GM12878 (cell line): ENCODE measurements around the gene TAB2. TPM values are rescaled to one million over a fixed set of nuclear protein-coding genes. Genes with fewer than 3 reads are reported as not detected.

ENCODE experiments used
- ATAC-seq: fragments of 200-7000 bp; cut with Tn5 transposase; 3 replicates; pipeline ENCODE4 v1.9.1; 2020; ENCODE audit warnings: mild to moderate bottlenecking, moderate library complexity
- BruUV-seq: library from RNA; stranded (reverse); fragments of 400-500 nt; replicated peaks from 2 replicates; lab custom pipeline; 2021; lab: Mats Ljungman, UMichigan
- CTCF ChIA-PET: fragments of 300-600 bp; sonication (Branson Sonifier 250); formaldehyde crosslinking; extraction: SDS; loops from one replicate; lab custom pipeline; 2021; ENCODE audit warnings: inconsistent platforms; lab: Yijun Ruan, JAX
- POLR2A ChIA-PET: fragments of 350-600 bp; formaldehyde crosslinking; extraction: SDS; loops from one replicate; lab custom pipeline; 2021; ENCODE audit warnings: inconsistent platforms; lab: Charles Lee
- RAD21 ChIA-PET: fragments of 300-600 bp; sonication (Branson Sonifier 250); formaldehyde crosslinking; loops from one replicate; lab custom pipeline; 2023; ENCODE audit warnings: antibody characterized with exemption; ENCODE audit not compliant: unreplicated experiment; lab: Charles Lee
- SMC1A ChIA-PET: fragments of 300-600 bp; sonication (Branson Sonifier 250); formaldehyde crosslinking; loops from one replicate; lab custom pipeline; 2023; ENCODE audit not compliant: unreplicated experiment, uncharacterized antibody; lab: Charles Lee
- DNase-seq: peaks from one replicate; pipeline ENCODE4 v3.0.0-alpha.2; 2011; ENCODE audit warnings: low read depth, low spot score
- FAIRE-seq: peaks from 3 replicates; lab custom pipeline; 2011; peaks lifted over from hg19 to GRCh38; lab: Jason Lieb, UNC
- H2AFZ ChIP-seq: 2 replicates; pipeline ENCODE4 v1.6.0; 2011; ENCODE audit warnings: low read depth, low read length, control low read depth; ENCODE audit not compliant: control insufficient read depth
- H3K27ac ChIP-seq: 2 replicates; pipeline ENCODE4 v1.5.1; 2011; ENCODE audit warnings: control low read depth; ENCODE audit not compliant: control insufficient read depth, insufficient read depth
- H3K27me3 ChIP-seq, 2 experiments: replicated peaks in 1 of 2; 2 replicates each; pipeline versions ENCODE4 v1.6.0 to v1.6.1; 2011; ENCODE audit warnings: low read length in 1 of 2; ENCODE audit not compliant: control insufficient read depth in 2 of 2, insufficient read depth in 2 of 2
- H3K36me3 ChIP-seq, 2 experiments: 2 replicates each; pipeline ENCODE4 v1.5.1; 2011; ENCODE audit warnings: low read length in 1 of 2; ENCODE audit not compliant: control insufficient read depth in 2 of 2, insufficient read depth in 2 of 2
- H3K4me1 ChIP-seq: 2 replicates; pipeline ENCODE4 v1.6.1; 2011; ENCODE audit warnings: mild to moderate bottlenecking, low read length, moderate library complexity, mixed read lengths; ENCODE audit not compliant: control insufficient read depth, insufficient read depth
- H3K4me2 ChIP-seq: 2 replicates; pipeline ENCODE4 v1.6.0; 2011; ENCODE audit warnings: control low read depth; ENCODE audit not compliant: control insufficient read depth, insufficient read depth
- H3K4me3 ChIP-seq: fragments of 200-600 bp; sonication (generic); 2 replicates; pipeline ENCODE4 v1.5.1; 2016
- H3K79me2 ChIP-seq: 2 replicates; pipeline ENCODE4 v1.6.0; 2011; ENCODE audit warnings: low read length; ENCODE audit not compliant: control insufficient read depth, insufficient read depth
- H3K9ac ChIP-seq: 2 replicates; pipeline ENCODE4 v1.8.0; 2011; ENCODE audit warnings: low read length, control low read depth, mixed read lengths; ENCODE audit not compliant: control insufficient read depth, insufficient read depth
- H3K9me3 ChIP-seq: replicated peaks from 3 replicates; pipeline ENCODE4 v1.5.1; 2011; ENCODE audit warnings: mild to moderate bottlenecking, low read length; ENCODE audit not compliant: control insufficient read depth, insufficient read depth
- H4K20me1 ChIP-seq: 2 replicates; pipeline ENCODE4 v1.6.0; 2011; ENCODE audit not compliant: control insufficient read depth, insufficient read depth
- ATF7 ChIP-seq: fragments of 450-650 bp; IDR thresholded peaks from 2 replicates; pipeline ENCODE4 v1.6.1; 2016; ENCODE audit warnings: low read depth, mild to moderate bottlenecking
- CREB1 ChIP-seq: IDR thresholded peaks from 2 replicates; pipeline ENCODE4 v1.6.1; 2012; ENCODE audit warnings: low read depth, mild to moderate bottlenecking, inconsistent platforms
- E4F1 ChIP-seq: fragments of 450-650 bp; IDR thresholded peaks from 2 replicates; pipeline ENCODE4 v1.6.1; 2018; ENCODE audit warnings: borderline replicate concordance, mild to moderate bottlenecking; ENCODE audit not compliant: partially characterized antibody
- FOS ChIP-seq: IDR thresholded peaks from 3 replicates; pipeline ENCODE4 v1.6.1; 2011; ENCODE audit warnings: borderline replicate concordance; ENCODE audit not compliant: insufficient read length; ENCODE audit errors: extremely low read depth
- HDGF ChIP-seq: fragments of 450-650 bp; IDR thresholded peaks from 2 replicates; pipeline ENCODE4 v1.6.1; 2016; ENCODE audit warnings: antibody characterized with exemption
- POLR2AphosphoS5 ChIP-seq: IDR thresholded peaks from 2 replicates; pipeline ENCODE4 v1.6.1; 2011; ENCODE audit warnings: mild to moderate bottlenecking, low read length, inconsistent platforms
- RB1 ChIP-seq: fragments of 450-650 bp; formaldehyde crosslinking; IDR thresholded peaks from 2 replicates; pipeline ENCODE4 v1.6.1; 2017; ENCODE audit warnings: mild to moderate bottlenecking, borderline replicate concordance
- RUNX3 ChIP-seq: IDR thresholded peaks from 2 replicates; pipeline ENCODE4 v1.6.1; 2012; ENCODE audit warnings: low read length, inconsistent platforms
- SP1 ChIP-seq: IDR thresholded peaks from one replicate; pipeline ENCODE4 v1.6.1; 2011; ENCODE audit warnings: low read depth, low read length
- SUZ12 ChIP-seq: fragments of 200-600 bp; sonication (generic); IDR thresholded peaks from one replicate; pipeline ENCODE4 v1.6.1; 2018; ENCODE audit warnings: antibody characterized with exemption, mild to moderate bottlenecking; ENCODE audit not compliant: unreplicated experiment
- WGBS: methylation state at CpG from one replicate; pipeline ENCODE4 v1.1.6; 2016; ENCODE audit warnings: low lambda C conversion rate; ENCODE audit not compliant: insufficient replicate concordance, insufficient coverage; ENCODE audit errors: missing lambda C conversion rate; 5-methylcytosine and 5-hydroxymethylcytosine counted together
- in situ Hi-C: fragments of 300-500 bp; cut with MboI; formaldehyde crosslinking; loops from 9 replicates; pipeline ENCODE4 v1.14.3; 2018; ENCODE audit warnings: mixed read lengths
- intact Hi-C: fragments of 100-400 bp; cut with micrococcal nuclease; formaldehyde crosslinking; loops from one replicate; pipeline ENCODE4 v1.14.2; 2022; ENCODE audit not compliant: unreplicated experiment
- polyA plus RNA-seq, 11 experiments: library from polyadenylated mRNA; depleted of rRNA in 4 of 11; unstranded in 6 of 11; stranded (reverse) in 5 of 11; fragments of >200 nt; fragmentation: Nextera tagmentation in 4 of 11; fragmentation: Illumina TruSeq in 1 of 11; extraction: Ambion mirVana in 4 of 11; extraction: Trizol in 1 of 11; gene quantifications; 1 replicate in 1 of 11; 2 replicates in 10 of 11; pipeline versions ENCODE4 v1.2.1 to v1.2.3, GENCODE V29; 2011 to 2016; ENCODE audit warnings: inconsistent platforms in 2 of 11, missing spikeins in 2 of 11, low read depth in 1 of 11
- total RNA-seq, 4 experiments: library from RNA; depleted of rRNA in 3 of 4; stranded (reverse); fragments of >200 nt in 3 of 4; fragmentation: Illumina TruSeq in 1 of 4; extraction: Trizol in 1 of 4; gene quantifications; 2 replicates each; pipeline versions ENCODE4 v1.2.1 to v1.2.3, GENCODE V29; 2013 to 2021
- TF ChIP-seq, protein P1 (sequence below): fragments of 450-650 bp; IDR thresholded peaks from 2 replicates; pipeline ENCODE4 v1.6.1; 2017; ENCODE audit warnings: mild to moderate bottlenecking, moderate library complexity
- TF ChIP-seq, protein P2 (sequence below): fragments of 450-650 bp; IDR thresholded peaks from 2 replicates; pipeline ENCODE4 v1.6.1; 2017; ENCODE audit warnings: antibody characterized with exemption, mild to moderate bottlenecking, moderate library complexity

The TAB2 gene
- total and polyA plus RNA-seq, 10 of the 15 experiments (the other 5 are each of a cell fraction or from before 2014, with no cell fraction given) = 8.9 to 66.3 (median 23.0) TPM

DNA sequence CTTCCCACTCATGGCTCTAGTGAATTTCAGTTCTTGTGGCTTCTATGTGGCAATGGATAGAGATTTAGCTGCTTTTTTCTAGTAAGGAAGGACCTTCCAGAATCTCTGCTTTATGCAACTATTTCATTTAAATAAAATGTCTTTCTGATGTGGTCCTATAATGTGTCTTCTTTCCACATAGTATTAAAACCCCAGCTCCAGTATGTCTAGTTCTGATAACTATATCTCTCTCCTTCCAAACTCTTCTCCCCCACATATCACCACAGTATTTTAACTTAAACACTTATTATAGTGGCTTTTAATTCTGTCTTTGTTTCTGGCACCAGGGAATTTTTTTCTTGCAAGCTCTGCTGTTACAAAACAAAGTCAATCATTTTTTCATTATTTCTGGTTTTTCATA, 41.9 kb downstream of the TAB2 start (continued):
- TF ChIP-seq, protein P1, sequence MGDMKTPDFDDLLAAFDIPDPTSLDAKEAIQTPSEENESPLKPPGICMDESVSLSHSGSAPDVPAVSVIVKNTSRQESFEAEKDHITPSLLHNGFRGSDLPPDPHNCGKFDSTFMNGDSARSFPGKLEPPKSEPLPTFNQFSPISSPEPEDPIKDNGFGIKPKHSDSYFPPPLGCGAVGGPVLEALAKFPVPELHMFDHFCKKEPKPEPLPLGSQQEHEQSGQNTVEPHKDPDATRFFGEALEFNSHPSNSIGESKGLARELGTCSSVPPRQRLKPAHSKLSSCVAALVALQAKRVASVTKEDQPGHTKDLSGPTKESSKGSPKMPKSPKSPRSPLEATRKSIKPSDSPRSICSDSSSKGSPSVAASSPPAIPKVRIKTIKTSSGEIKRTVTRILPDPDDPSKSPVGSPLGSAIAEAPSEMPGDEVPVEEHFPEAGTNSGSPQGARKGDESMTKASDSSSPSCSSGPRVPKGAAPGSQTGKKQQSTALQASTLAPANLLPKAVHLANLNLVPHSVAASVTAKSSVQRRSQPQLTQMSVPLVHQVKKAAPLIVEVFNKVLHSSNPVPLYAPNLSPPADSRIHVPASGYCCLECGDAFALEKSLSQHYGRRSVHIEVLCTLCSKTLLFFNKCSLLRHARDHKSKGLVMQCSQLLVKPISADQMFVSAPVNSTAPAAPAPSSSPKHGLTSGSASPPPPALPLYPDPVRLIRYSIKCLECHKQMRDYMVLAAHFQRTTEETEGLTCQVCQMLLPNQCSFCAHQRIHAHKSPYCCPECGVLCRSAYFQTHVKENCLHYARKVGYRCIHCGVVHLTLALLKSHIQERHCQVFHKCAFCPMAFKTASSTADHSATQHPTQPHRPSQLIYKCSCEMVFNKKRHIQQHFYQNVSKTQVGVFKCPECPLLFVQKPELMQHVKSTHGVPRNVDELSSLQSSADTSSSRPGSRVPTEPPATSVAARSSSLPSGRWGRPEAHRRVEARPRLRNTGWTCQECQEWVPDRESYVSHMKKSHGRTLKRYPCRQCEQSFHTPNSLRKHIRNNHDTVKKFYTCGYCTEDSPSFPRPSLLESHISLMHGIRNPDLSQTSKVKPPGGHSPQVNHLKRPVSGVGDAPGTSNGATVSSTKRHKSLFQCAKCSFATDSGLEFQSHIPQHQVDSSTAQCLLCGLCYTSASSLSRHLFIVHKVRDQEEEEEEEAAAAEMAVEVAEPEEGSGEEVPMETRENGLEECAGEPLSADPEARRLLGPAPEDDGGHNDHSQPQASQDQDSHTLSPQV = no peak
- TF ChIP-seq POLR2AphosphoS5 = no peak

DNA sequence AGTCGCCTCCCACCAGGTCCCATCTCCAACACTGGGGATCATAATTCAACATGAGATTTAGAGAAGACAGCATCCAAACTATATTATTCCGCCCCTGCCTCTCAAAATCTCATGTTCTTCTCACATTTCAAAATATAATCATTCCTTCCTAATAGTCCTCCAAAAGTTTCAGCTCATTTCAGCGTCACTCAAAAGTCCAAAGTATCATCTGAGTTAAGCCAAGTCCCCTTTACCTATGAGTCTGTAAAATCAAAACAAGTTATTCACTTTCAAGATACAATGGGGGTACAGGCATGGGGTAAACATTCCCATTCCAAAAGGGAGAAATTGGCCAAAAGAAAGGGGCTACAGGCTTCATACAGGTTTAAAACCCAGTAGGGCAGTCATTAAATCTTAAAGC, 43.0 kb downstream of the TAB2 start:
- Histone ChIP-seq H4K20me1 (no peaks in the 10 kb centered on the region), H3K36me3 (peaks cover 1 to 7% of the 10 kb centered on the region in 2 experiments; a peak in 3 of 4 replicates), H3K9ac (no peak overlapping the region), H3K27me3 (no peaks in the 10 kb centered on the region), H3K79me2 (peaks cover 87% of the 10 kb centered on the region), H3K4me1 (no peaks in the 10 kb centered on the region), H3K4me2 (no peak overlapping the region), H2AFZ (no peak overlapping the region), H3K9me3 (no peaks in the 10 kb centered on the region; the same call in 2 of the 3 replicates), H3K27ac (no peak overlapping the region), H3K4me3 (no peak overlapping the region)
- in situ Hi-C loops (no loop called here), intact Hi-C loops (no loop called here)
- SMC1A ChIA-PET = interaction anchor here (1.0 to 2.2 kb wide), 7 partner anchors 8 to 176 kb away, joined by 3 to 11 read pairs (median 3); no protein-coding TSS in a partner anchor
- WGBS = 99% methylated on average over 3 of the region's 3 CpGs
- DNase-seq (no peak), FAIRE-seq (no peak), ATAC-seq (no peak)
- no TSS peak for BruUV-seq
- no peak for TF ChIP-seq ATF7
- no peak for TF ChIP-seq RUNX3
- TF ChIP-seq, protein P2, sequence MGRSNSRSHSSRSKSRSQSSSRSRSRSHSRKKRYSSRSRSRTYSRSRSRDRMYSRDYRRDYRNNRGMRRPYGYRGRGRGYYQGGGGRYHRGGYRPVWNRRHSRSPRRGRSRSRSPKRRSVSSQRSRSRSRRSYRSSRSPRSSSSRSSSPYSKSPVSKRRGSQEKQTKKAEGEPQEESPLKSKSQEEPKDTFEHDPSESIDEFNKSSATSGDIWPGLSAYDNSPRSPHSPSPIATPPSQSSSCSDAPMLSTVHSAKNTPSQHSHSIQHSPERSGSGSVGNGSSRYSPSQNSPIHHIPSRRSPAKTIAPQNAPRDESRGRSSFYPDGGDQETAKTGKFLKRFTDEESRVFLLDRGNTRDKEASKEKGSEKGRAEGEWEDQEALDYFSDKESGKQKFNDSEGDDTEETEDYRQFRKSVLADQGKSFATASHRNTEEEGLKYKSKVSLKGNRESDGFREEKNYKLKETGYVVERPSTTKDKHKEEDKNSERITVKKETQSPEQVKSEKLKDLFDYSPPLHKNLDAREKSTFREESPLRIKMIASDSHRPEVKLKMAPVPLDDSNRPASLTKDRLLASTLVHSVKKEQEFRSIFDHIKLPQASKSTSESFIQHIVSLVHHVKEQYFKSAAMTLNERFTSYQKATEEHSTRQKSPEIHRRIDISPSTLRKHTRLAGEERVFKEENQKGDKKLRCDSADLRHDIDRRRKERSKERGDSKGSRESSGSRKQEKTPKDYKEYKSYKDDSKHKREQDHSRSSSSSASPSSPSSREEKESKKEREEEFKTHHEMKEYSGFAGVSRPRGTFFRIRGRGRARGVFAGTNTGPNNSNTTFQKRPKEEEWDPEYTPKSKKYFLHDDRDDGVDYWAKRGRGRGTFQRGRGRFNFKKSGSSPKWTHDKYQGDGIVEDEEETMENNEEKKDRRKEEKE = no peak
- TF ChIP-seq SUZ12 = no peak
- no peak for TF ChIP-seq FOS
- TF ChIP-seq RB1 = no peak
- no peak for TF ChIP-seq HDGF
- TF ChIP-seq SP1 = no peak
- TF ChIP-seq E4F1 = no peak
- TF ChIP-seq CREB1 = no peak
- CTCF ChIA-PET = interaction anchor here (2.0 kb wide), 1 partner anchor 8 kb away, joined by 6 read pairs; no protein-coding TSS in a partner anchor
- POLR2A ChIA-PET = interaction anchor here (1.0 to 1.4 kb wide), 2 partner anchors 14 kb away, joined by 3 read pairs; no protein-coding TSS in a partner anchor
- RAD21 ChIA-PET = no interaction called here
